ENCODE measurements around the gene SUGCT.
"Not testable (repeated sequence)": the region's sequence is repeated elsewhere in the genome, so short reads cannot be mapped to it uniquely, and the experiment has no call there.

SUGCT gene

GRCh38 chr7:40263752-40264390 lies 129.1 kb downstream of the SUGCT start:
- no peak for DNase-seq (ENCODE audit: low read depth in 3 of 3)

- DNase-seq (ENCODE audit: low read depth in 3 of 3): no peak
Observed at GRCh38 chr7:40267583-40267982, 132.8 kb downstream of the SUGCT start.

GRCh38 chr7:40268810-40269209 lies 134.0 kb downstream of the SUGCT start:
- not testable (repeated sequence) for DNase-seq (ENCODE audit: low read depth in 3 of 3)

- DNase-seq (ENCODE audit: low read depth in 3 of 3): no peak
Observed at GRCh38 chr7:40276061-40276460, 141.3 kb downstream of the SUGCT start.

- no peak for DNase-seq (ENCODE audit: low read depth in 3 of 3)
Observed at GRCh38 chr7:40279991-40280390, 145.2 kb downstream of the SUGCT start.

- no peak for DNase-seq (ENCODE audit: low read depth in 3 of 3)
Observed at GRCh38 chr7:40282858-40283257, 148.1 kb downstream of the SUGCT start.

GRCh38 chr7:40283391-40283790 lies 148.6 kb downstream of the SUGCT start:
- no peak for DNase-seq (ENCODE audit: low read depth in 3 of 3)

- no peak for DNase-seq (ENCODE audit: low read depth in 3 of 3)
Observed at GRCh38 chr7:40288827-40289226, 154.0 kb downstream of the SUGCT start.

- no peak for DNase-seq (ENCODE audit: low read depth in 3 of 3)
Observed at GRCh38 chr7:40297741-40298311, 163.0 kb downstream of the SUGCT start.

GRCh38 chr7:40298421-40298820 lies 163.6 kb downstream of the SUGCT start:
- DNase-seq (ENCODE audit: low read depth in 3 of 3): no peak

- no peak for DNase-seq (ENCODE audit: low read depth in 3 of 3)
Observed at GRCh38 chr7:40299097-40299496, 164.3 kb downstream of the SUGCT start.

- no peak for DNase-seq (ENCODE audit: low read depth in 3 of 3)
Observed at GRCh38 chr7:40300146-40300670, 165.4 kb downstream of the SUGCT start.

GRCh38 chr7:40301486-40302068 lies 166.8 kb downstream of the SUGCT start:
- no peak for DNase-seq (ENCODE audit: low read depth in 3 of 3)

GRCh38 chr7:40303996-40304395 lies 169.2 kb downstream of the SUGCT start:
- no peak for DNase-seq (ENCODE audit: low read depth in 3 of 3)

GRCh38 chr7:40305229-40305628 lies 170.4 kb downstream of the SUGCT start:
- no peak for DNase-seq (ENCODE audit: low read depth in 3 of 3)

GRCh38 chr7:40306025-40306424 lies 171.2 kb downstream of the SUGCT start:
- no peak for DNase-seq (ENCODE audit: low read depth in 3 of 3)

- DNase-seq (ENCODE audit: low read depth in 3 of 3): no peak
Observed at GRCh38 chr7:40306596-40306995, 171.8 kb downstream of the SUGCT start.

- DNase-seq (ENCODE audit: low read depth in 3 of 3): no peak
Observed at GRCh38 chr7:40310258-40310657, 175.5 kb downstream of the SUGCT start.

GRCh38 chr7:40311307-40311706 lies 176.5 kb downstream of the SUGCT start:
- DNase-seq (ENCODE audit: low read depth in 3 of 3): no peak

GRCh38 chr7:40315277-40315676 lies 180.5 kb downstream of the SUGCT start:
- DNase-seq (ENCODE audit: low read depth in 3 of 3): no peak

GRCh38 chr7:40316176-40316575 lies 181.4 kb downstream of the SUGCT start:
- no peak for DNase-seq (ENCODE audit: low read depth in 3 of 3)

GRCh38 chr7:40324914-40325313 lies 190.1 kb downstream of the SUGCT start:
- DNase-seq (ENCODE audit: low read depth in 3 of 3): no peak

- DNase-seq (ENCODE audit: low read depth in 3 of 3): no peak
Observed at GRCh38 chr7:40327113-40327512, 192.3 kb downstream of the SUGCT start.
